ENCODE data around the gene NFATC2IP. TPM values are rescaled to one million over a fixed set of nuclear protein-coding genes. Genes with fewer than 3 reads are reported as not detected.
A peak's percentile ranks its signal among the peaks of the same experiment; 100 is the strongest.
"Not testable (repeated sequence)": the region's sequence is repeated elsewhere in the genome, so short reads cannot be mapped to it uniquely, and the experiment has no call there.

Gene NFATC2IP
- total RNA-seq, 4 donors from 2014 or later: 17.4 to 36.6 (median 24.2) TPM

- no peaks in the 10 kb centered on the region for H3K4me1 ChIP-seq
- no peak for TF ChIP-seq POLR2A (IDR thresholded peaks at IDR 0.05)
- no peak for TF ChIP-seq CTCF (IDR thresholded peaks at IDR 0.05)
- peaks cover 6 to 71% (median 25%) of the 10 kb centered on the region in 3 donors for H3K36me3 ChIP-seq
- no peaks in the 10 kb centered on the region for H3K27me3 ChIP-seq
- H3K27ac ChIP-seq: no peak overlapping the region
- DNase-seq: no peak
- no peaks in the 10 kb centered on the region for H3K9me3 ChIP-seq
- no peak overlapping the region for H3K4me3 ChIP-seq
- 70 to 94% methylated on average over 2 of the region's 3 CpGs for WGBS, 2 donors
- intact Hi-C loops (cut with DNase I): no loop called here
These were observed 13.3 kb downstream of the NFATC2IP start for GRCh38 chr16:28964072-28964471.

- 76 to 88% methylated on average over 2 of the region's 2 CpGs for WGBS, 2 donors
- Histone ChIP-seq H3K4me1 (no peaks in the 10 kb centered on the region), H3K9me3 (no peaks in the 10 kb centered on the region), H3K36me3 (peaks cover 6 to 67% (median 25%) of the 10 kb centered on the region in 3 donors), H3K4me3 (no peak overlapping the region), H3K27ac (no peak overlapping the region), H3K27me3 (no peaks in the 10 kb centered on the region)
- DNase-seq: no peak
- no peak for TF ChIP-seq CTCF (IDR thresholded peaks at IDR 0.05)
- TF ChIP-seq POLR2A (IDR thresholded peaks at IDR 0.05): no peak
- intact Hi-C loops (cut with DNase I): no loop called here
These were observed 13.8 kb downstream of the NFATC2IP start for GRCh38 chr16:28964496-28964895.

- no peak for TF ChIP-seq POLR2A (IDR thresholded peaks at IDR 0.05)
- no peak for TF ChIP-seq CTCF (IDR thresholded peaks at IDR 0.05)
- 82 to 85% methylated on average over 4 of the region's 4 CpGs for WGBS, 2 donors
- H3K4me3 ChIP-seq: no peak overlapping the region
These were observed 16.4 kb downstream of the NFATC2IP start for GRCh38 chr16:28967156-28967555.

GRCh38 chr16:28969696-28970095 lies 19.0 kb downstream of the NFATC2IP start:
- DNase-seq: not testable (repeated sequence)

More at GRCh38 chr16:28967156-28967555, 16.4 kb downstream of the NFATC2IP start:
- peaks cover 0 to 41% (median 16%) of the 10 kb centered on the region in 3 donors for H3K36me3 ChIP-seq
- no peak overlapping the region for H3K27ac ChIP-seq
- no peaks in the 10 kb centered on the region for H3K9me3 ChIP-seq
- no peak for DNase-seq
- H3K4me1 ChIP-seq: no peaks in the 10 kb centered on the region
- intact Hi-C loops (cut with DNase I): no loop called here
- H3K27me3 ChIP-seq: no peaks in the 10 kb centered on the region

GRCh38 chr16:28974007-28974436 lies 23.3 kb downstream of the NFATC2IP start:
- peak in 5 of 6 experiments; percentile 18 to 54 (median 44) for TF ChIP-seq CTCF (IDR thresholded peaks at IDR 0.05)
- TF ChIP-seq POLR2A (IDR thresholded peaks at IDR 0.05): no peak
- peaks cover 3 to 15% (median 11%) of the 10 kb centered on the region in 3 donors for H3K36me3 ChIP-seq
- 0% methylated on average over 15 to 16 of the region's 17 CpGs for WGBS, 2 donors
- no peaks in the 10 kb centered on the region for H3K27me3 ChIP-seq
- no peaks in the 10 kb centered on the region for H3K9me3 ChIP-seq
- H3K27ac ChIP-seq: peak overlapping the region; percentile 58 to 82 (median 75)
- no peak for DNase-seq
- peaks cover 8 to 32% (median 13%) of the 10 kb centered on the region in 3 donors for H3K4me1 ChIP-seq
- intact Hi-C loops (cut with DNase I): no loop called here
- H3K4me3 ChIP-seq: peak overlapping the region; percentile 75 to 85 (median 80)

More at GRCh38 chr16:28969696-28970095, 19.0 kb downstream of the NFATC2IP start:
- peaks cover 0 to 15% (median 0%) of the 10 kb centered on the region in 3 donors for H3K36me3 ChIP-seq
- H3K4me1 ChIP-seq: peaks cover 0 to 13% (median 0%) of the 10 kb centered on the region in 3 donors
- H3K27ac ChIP-seq; H3K9me3 ChIP-seq; H3K4me3 ChIP-seq; H3K27me3 ChIP-seq; intact Hi-C loops (cut with DNase I): not testable (repeated sequence)
- WGBS, 2 donors: 82 to 89% methylated on average over 2 of the region's 2 CpGs

Data from esophagus squamous epithelium (tissue), 5 donors.